Right lobe of liver (tissue), 6 donors: Measurements from ENCODE around the gene TEDC1. TPM values are rescaled to one million over a fixed set of nuclear protein-coding genes. Genes with fewer than 3 reads are reported as not detected.

Source experiments
- ATAC-seq, 4 donors: fragments of 200-7000 bp; cut with Tn5 transposase; one replicate each; pipeline ENCODE4 v1.9.1; 2020; ENCODE audit warnings: mild to moderate bottlenecking in 4 of 4, moderate library complexity in 4 of 4
- DNase-seq, 3 donors: peaks; one replicate each; pipeline ENCODE4 v3.0.0-alpha.2; 2020
- H3K27ac ChIP-seq, 3 donors: fragments of 200-600 bp; one replicate each; pipeline ENCODE4 v1.8.0; 2022
- H3K27me3 ChIP-seq, 2 donors: fragments of 200-600 bp; one replicate each; pipeline ENCODE4 v1.8.0; 2022
- H3K36me3 ChIP-seq, 4 donors: fragments of 200-600 bp; sonication (generic) in 1 of 4; one replicate each; pipeline versions ENCODE4 v1.5.1 to v1.8.0; 2017 to 2022; ENCODE audit warnings: control low read depth in 1 of 4
- H3K4me1 ChIP-seq, 4 donors: fragments of 200-600 bp; sonication (generic) in 1 of 4; one replicate each; pipeline versions ENCODE4 v1.5.1 to v1.8.0; 2017 to 2022; ENCODE audit warnings: control low read depth in 1 of 4
- H3K4me3 ChIP-seq, 3 donors: fragments of 200-600 bp; one replicate each; pipeline ENCODE4 v1.8.0; 2022
- H3K9me3 ChIP-seq, 4 donors: fragments of 200-600 bp; sonication (generic) in 1 of 4; one replicate each; pipeline versions ENCODE4 v1.5.1 to v1.8.0; 2017 to 2022; ENCODE audit warnings: control low read depth in 1 of 4
- CTCF ChIP-seq, 4 donors: fragments of 200-600 bp in 3 of 4; fragments of 450-650 bp in 1 of 4; IDR thresholded peaks; one replicate each; pipeline versions ENCODE4 v1.5.1 to v1.8.0; 2016 to 2022; ENCODE audit warnings: antibody characterized with exemption in 4 of 4, mild to moderate bottlenecking in 2 of 4
- POLR2A ChIP-seq: fragments of 450-650 bp; IDR thresholded peaks from one replicate; pipeline ENCODE4 v1.6.1; 2017; ENCODE audit warnings: antibody characterized with exemption, mild to moderate bottlenecking
- WGBS: methylation state at CpG from one replicate; pipeline ENCODE4 v1.1.6; 2018; ENCODE audit warnings: low coverage, low lambda C conversion rate; ENCODE audit not compliant: insufficient coverage; ENCODE audit errors: missing lambda C conversion rate; 5-methylcytosine and 5-hydroxymethylcytosine counted together
- intact Hi-C, 2 donors: fragments of 100-400 bp; cut with DNase I; formaldehyde crosslinking; loops; one replicate each; pipeline versions ENCODE4 v1.11.2 to v1.14.1; 2022
- total RNA-seq, 6 experiments: library from RNA; depleted of rRNA in 2 of 6; stranded (reverse); fragments of >200 nt in 2 of 6; fragmentation: NEBNext Ultra II Directional in 3 of 6; extraction: Animal tissue kit (Norgen Biotek cat#: 25700) in 3 of 6; gene quantifications; one replicate each; pipeline versions ENCODE4 v1.1.0 to v1.2.4, GENCODE V29; 2016 to 2023
- donor health status: DM: no; HTN: yes; CAD: no.
- donor health status: DM: no; HTN: no; CAD: no.
- donor health status: DM: no; HTN: no; CAD: no.
- donor health status: DM: no; HTN: yes; CAD: no.
- donor health status: DM: no; HTN: yes; CAD: no.

TEDC1 gene
- total RNA-seq, 6 experiments from 2014 or later, result 2.2 to 8.1 (median 3.9) TPM

- Histone ChIP-seq H3K27ac (peak within 1 kb of the TSS in 2 of 3 donors; percentile 20 to 43), H3K36me3 (no peaks in the 10 kb centered on the region), H3K4me3 (peak within 1 kb of the TSS; percentile 14 to 40 (median 14)), H3K9me3 (no peaks in the 10 kb centered on the region), H3K27me3 (no peaks in the 10 kb centered on the region), H3K4me1 (peaks cover 0 to 22% (median 9%) of the 10 kb centered on the region in 4 donors)
- intact Hi-C loops, result loop anchor here in 1 of 2 donors (5.0 kb wide), 1 partner anchor 119 kb away; no protein-coding TSS in a partner anchor
- WGBS, result 14% methylated on average over 11 of the region's 56 CpGs
- ATAC-seq (no peak), DNase-seq (no peak)
- TF ChIP-seq CTCF (IDR thresholded peaks at IDR 0.05), result no peak
- no peak for TF ChIP-seq POLR2A
Observed at GRCh38 chr14:105486163-105486973, 4.7 kb upstream of the TEDC1 start, which contains the start of gene CRIP1. TSS of gene CRIP1 (plus strand) at chr14:105486886. CDS start at chr14:105487260, 374 bp downstream.

- WGBS, result 0% methylated on average over 3 of the region's 45 CpGs
- intact Hi-C loops, result loop anchor here in 1 of 2 donors (5.0 kb wide), 1 partner anchor 120 kb away; no protein-coding TSS in a partner anchor
- Histone ChIP-seq H3K4me1 (peaks cover 0 to 24% (median 7%) of the 10 kb centered on the region in 4 donors), H3K9me3 (no peaks in the 10 kb centered on the region), H3K4me3 (peak overlapping the region; percentile 14 to 40 (median 14)), H3K27me3 (no peaks in the 10 kb centered on the region), H3K36me3 (no peaks in the 10 kb centered on the region), H3K27ac (peak overlapping the region in 2 of 3 donors; percentile 20 to 43)
- ATAC-seq (no peak), DNase-seq (peak in 1 of 3 donors; percentile 41)
- TF ChIP-seq CTCF (IDR thresholded peaks at IDR 0.05) (no peak), POLR2A (no peak)
Observed at GRCh38 chr14:105486974-105487448, 4.0 kb upstream of the TEDC1 start.

- Histone ChIP-seq H3K36me3 (no peaks in the 10 kb centered on the region), H3K9me3 (no peaks in the 10 kb centered on the region), H3K4me3 (peak overlapping the region; percentile 14 to 40 (median 14)), H3K27me3 (no peaks in the 10 kb centered on the region), H3K4me1 (peaks cover 0 to 24% (median 7%) of the 10 kb centered on the region in 4 donors), H3K27ac (peak overlapping the region in 2 of 3 donors; percentile 20 to 43)
- ATAC-seq (no peak), DNase-seq (peak in 1 of 3 donors; percentile 65)
- no peak for TF ChIP-seq CTCF (IDR thresholded peaks at IDR 0.05)
- 5% methylated on average over 10 of the region's 48 CpGs for WGBS
- intact Hi-C loops, result loop anchor here in 1 of 2 donors (5.0 kb wide), 1 partner anchor 120 kb away; no protein-coding TSS in a partner anchor
Observed at GRCh38 chr14:105487449-105487985, 3.5 kb upstream of the TEDC1 start.

GRCh38 chr14:105487986-105488777 lies 2.9 kb upstream of the TEDC1 start:
- ATAC-seq (no peak), DNase-seq (no peak)
- intact Hi-C loops, result loop anchor here in 1 of 2 donors (5.0 kb wide), 1 partner anchor 121 kb away; no protein-coding TSS in a partner anchor
- Histone ChIP-seq H3K27ac (peak overlapping the region in 1 of 3 donors; percentile 43), H3K27me3 (no peaks in the 10 kb centered on the region), H3K36me3 (no peaks in the 10 kb centered on the region), H3K4me1 (peaks cover 0 to 28% (median 9%) of the 10 kb centered on the region in 4 donors), H3K9me3 (no peaks in the 10 kb centered on the region), H3K4me3 (peak overlapping the region in 2 of 3 donors; percentile 14 to 40)
- 57% methylated on average over 4 of the region's 26 CpGs for WGBS
- TF ChIP-seq POLR2A (no peak), CTCF (IDR thresholded peaks at IDR 0.05) (no peak)
